H1 (cell line): ENCODE results near the gene BRAT1. TPM values are rescaled to one million over a fixed set of nuclear protein-coding genes. Genes with fewer than 3 reads are reported as not detected.

Experiments used
- CTCF ChIA-PET: fragments of 300-600 bp; sonication (Branson Sonifier 250); formaldehyde crosslinking; loops from one replicate; lab custom pipeline; 2021; ENCODE audit not compliant: partially characterized antibody; lab: Charles Lee
- POLR2A ChIA-PET: fragments of 300-600 bp; sonication (Branson Sonifier 250); formaldehyde crosslinking; loops from one replicate; lab custom pipeline; 2021; ENCODE audit warnings: inconsistent platforms; ENCODE audit not compliant: partially characterized antibody; lab: Charles Lee
- DNase-seq, 2 experiments: peaks; one replicate each; pipeline versions ENCODE4 v3.0.0 to v3.0.0-alpha.2; 2010 to 2022; ENCODE audit warnings: low spot score in 2 of 2, low read depth in 1 of 2, mixed read lengths in 1 of 2
- FAIRE-seq: peaks from 2 replicates; lab custom pipeline; 2011; peaks lifted over from hg19 to GRCh38; lab: Jason Lieb, UNC
- H2AFZ ChIP-seq: 2 replicates; pipeline ENCODE4 v1.8.1; 2012; ENCODE audit warnings: low read length, inconsistent platforms
- H2AK5ac ChIP-seq: 2 replicates; pipeline ENCODE4 v1.6.1; 2013; ENCODE audit warnings: low read depth, low read length
- H2BK120ac ChIP-seq: replicated peaks from 2 replicates; pipeline ENCODE3; 2013; ENCODE audit warnings: low read depth, low read length, inconsistent platforms
- H2BK12ac ChIP-seq: 2 replicates; pipeline ENCODE4 v1.6.1; 2013; ENCODE audit warnings: low read depth, low read length
- H2BK15ac ChIP-seq: 2 replicates; pipeline ENCODE4 v1.6.1; 2013; ENCODE audit warnings: low read length
- H2BK20ac ChIP-seq: 2 replicates; pipeline ENCODE4 v1.6.1; 2013; ENCODE audit warnings: low read length
- H2BK5ac ChIP-seq: 2 replicates; pipeline ENCODE4 v1.6.1; 2013; ENCODE audit warnings: low read depth, low read length
- H3K14ac ChIP-seq: 2 replicates; pipeline ENCODE4 v1.6.1; 2013; ENCODE audit warnings: inconsistent platforms; ENCODE audit not compliant: insufficient read length
- H3K18ac ChIP-seq: 2 replicates; pipeline ENCODE4 v1.6.1; 2013; ENCODE audit warnings: low read length; ENCODE audit errors: extremely low read depth
- H3K23ac ChIP-seq: 2 replicates; pipeline ENCODE4 v1.6.1; 2013; ENCODE audit warnings: inconsistent platforms; ENCODE audit not compliant: insufficient read length
- H3K23me2 ChIP-seq: 2 replicates; pipeline ENCODE4 v1.6.1; 2013; ENCODE audit warnings: low read depth, low read length
- H3K27ac ChIP-seq: 2 replicates; pipeline ENCODE4 v1.6.1; 2011; ENCODE audit warnings: low read depth, low read length, inconsistent platforms
- H3K27me3 ChIP-seq, 4 experiments: replicated peaks in 1 of 4; 1 replicate in 1 of 4; 2 replicates in 3 of 4; pipeline versions ENCODE4 v1.6.1 to v1.8.1; 2011 to 2013; ENCODE audit warnings: low read length in 3 of 4, mild to moderate bottlenecking in 3 of 4, inconsistent platforms in 2 of 4, mixed read lengths in 2 of 4, moderate library complexity in 1 of 4; ENCODE audit not compliant: control insufficient read depth in 3 of 4, insufficient read depth in 3 of 4; ENCODE audit errors: extremely low read depth in 1 of 4
- H3K36me3 ChIP-seq, 4 experiments: 2 replicates each; pipeline versions ENCODE4 v1.6.1 to v1.8.1; 2011 to 2013; ENCODE audit warnings: mild to moderate bottlenecking in 4 of 4, low read length in 3 of 4, moderate library complexity in 2 of 4, control low read depth in 1 of 4, inconsistent platforms in 1 of 4; ENCODE audit not compliant: insufficient read depth in 4 of 4, control insufficient read depth in 2 of 4
- H3K4ac ChIP-seq: replicated peaks from 2 replicates; pipeline ENCODE3; 2013; ENCODE audit warnings: low read length, low read depth, mixed read lengths, inconsistent platforms; ENCODE audit not compliant: insufficient read length
- H3K4me1 ChIP-seq, 4 experiments: replicated peaks in 1 of 4; 1 replicate in 1 of 4; 2 replicates in 3 of 4; pipeline versions ENCODE4 v1.6.1 to v1.8.1; 2011 to 2013; ENCODE audit warnings: low read length in 3 of 4, inconsistent platforms in 2 of 4, mixed read lengths in 1 of 4; ENCODE audit not compliant: insufficient read depth in 4 of 4, control insufficient read depth in 3 of 4
- H3K4me2 ChIP-seq, 2 experiments: 2 replicates each; pipeline versions ENCODE4 v1.6.1 to v1.8.1; 2011 to 2013; ENCODE audit warnings: low read depth in 2 of 2, low read length in 2 of 2, control low read depth in 1 of 2, inconsistent platforms in 1 of 2, mild to moderate bottlenecking in 1 of 2; ENCODE audit not compliant: insufficient read depth in 1 of 2
- H3K4me3 ChIP-seq, 4 experiments: fragments of 200-600, 300-600 bp in 1 of 4; sonication (generic), shearing (Covaris generic), sonication (Bioruptor Twin) in 1 of 4; 2 replicates each; pipeline versions ENCODE4 v1.5.1 to v1.8.1; 2011 to 2016; ENCODE audit warnings: low read length in 4 of 4, low read depth in 3 of 4, control low read depth in 2 of 4, inconsistent platforms in 2 of 4, mild to moderate bottlenecking in 2 of 4, mixed read lengths in 1 of 4, moderate library complexity in 1 of 4; ENCODE audit not compliant: insufficient read depth in 2 of 4; ENCODE audit errors: extremely low read depth in 1 of 4
- H3K56ac ChIP-seq: replicated peaks from 2 replicates; pipeline ENCODE3; 2013; ENCODE audit warnings: low read depth, mild to moderate bottlenecking, mixed read lengths, low read length, inconsistent platforms; ENCODE audit not compliant: insufficient read length
- H3K79me1 ChIP-seq: 2 replicates; pipeline ENCODE4 v1.6.1; 2013; ENCODE audit warnings: low read depth, low read length, control low read depth
- H3K79me2 ChIP-seq, 2 experiments: 2 replicates each; pipeline versions ENCODE4 v1.6.1 to v1.8.1; 2012 to 2013; ENCODE audit warnings: low read length in 2 of 2, mild to moderate bottlenecking in 2 of 2, inconsistent platforms in 1 of 2; ENCODE audit not compliant: insufficient read depth in 2 of 2, control insufficient read depth in 1 of 2
- H3K9ac ChIP-seq, 4 experiments: replicated peaks in 1 of 4; 1 replicate in 1 of 4; 2 replicates in 3 of 4; pipeline versions ENCODE4 v1.6.1 to v1.8.1; 2011 to 2013; ENCODE audit warnings: low read depth in 3 of 4, low read length in 3 of 4, control low read depth in 2 of 4, mild to moderate bottlenecking in 2 of 4, moderate library complexity in 2 of 4, inconsistent platforms in 1 of 4; ENCODE audit errors: extremely low read depth in 1 of 4
- H3K9me3 ChIP-seq, 2 experiments: 2 replicates each; pipeline versions ENCODE4 v1.6.1 to v1.8.1; 2012 to 2013; ENCODE audit warnings: mild to moderate bottlenecking in 2 of 2, moderate library complexity in 2 of 2, control low read depth in 1 of 2, inconsistent platforms in 1 of 2, low read depth in 1 of 2, low read length in 1 of 2, mixed read lengths in 1 of 2; ENCODE audit not compliant: insufficient read depth in 2 of 2
- H4K20me1 ChIP-seq, 2 experiments: replicated peaks in 1 of 2; 2 replicates each; pipeline versions ENCODE3 to v1.8.1; 2011 to 2013; ENCODE audit warnings: inconsistent platforms in 2 of 2, low read length in 2 of 2, mild to moderate bottlenecking in 1 of 2; ENCODE audit not compliant: insufficient read depth in 2 of 2, control insufficient read depth in 1 of 2
- H4K5ac ChIP-seq: 2 replicates; pipeline ENCODE4 v1.6.1; 2013; ENCODE audit warnings: low read length, low read depth, mixed read lengths, inconsistent platforms; ENCODE audit not compliant: insufficient read length
- H4K8ac ChIP-seq: 2 replicates; pipeline ENCODE4 v1.8.0; 2013; ENCODE audit warnings: mild to moderate bottlenecking, moderate library complexity, low read length, inconsistent platforms; ENCODE audit not compliant: insufficient read depth; ENCODE audit errors: extremely low read depth
- H4K91ac ChIP-seq: replicated peaks from 2 replicates; pipeline ENCODE3; 2013; ENCODE audit warnings: low read length, mixed read lengths, inconsistent platforms; ENCODE audit not compliant: insufficient read length
- MAFK ChIP-seq: IDR thresholded peaks from 2 replicates; pipeline ENCODE4 v1.6.1; 2012; ENCODE audit warnings: low read depth, mild to moderate bottlenecking, improper control_type of control experiment, low read length
- RXRA ChIP-seq: IDR thresholded peaks from 2 replicates; pipeline ENCODE4 v1.6.1; 2011; ENCODE audit warnings: low read depth, mild to moderate bottlenecking, low read length, moderate library complexity; ENCODE audit not compliant: insufficient read depth
- WGBS, 2 experiments: shearing (Covaris generic) in 1 of 2; methylation state at CpG; one replicate each; pipeline versions ENCODE4 v1.1.6 to v1.1.7; 2013 to 2015; ENCODE audit warnings: low lambda C conversion rate in 2 of 2, mixed read lengths in 2 of 2, inconsistent platforms in 1 of 2, low coverage in 1 of 2, missing lambda C conversion rate in 1 of 2; ENCODE audit not compliant: insufficient replicate concordance in 2 of 2, insufficient coverage in 1 of 2, insufficient read length in 1 of 2; ENCODE audit errors: extremely low coverage in 1 of 2, missing lambda C conversion rate in 1 of 2; 5-methylcytosine and 5-hydroxymethylcytosine counted together
- polyA plus RNA-seq, 7 experiments: library from polyadenylated mRNA; depleted of rRNA in 3 of 7; stranded (reverse) in 5 of 7; unstranded in 2 of 7; fragments of >200 nt in 5 of 7; fragments of 200-250 nt in 2 of 7; gene quantifications; 1 replicate in 5 of 7; 2 replicates in 1 of 7; 4 replicates in 1 of 7; pipeline versions ENCODE4 v1.2.1 to v1.2.3, GENCODE V29; 2011 to 2013; ENCODE audit warnings: missing spikeins in 2 of 7, mixed read lengths in 2 of 7
- total RNA-seq: library from RNA; stranded (reverse); fragmentation: NEBNext Ultra II Directional; extraction: Animal tissue kit (Norgen Biotek cat#: 25700); gene quantifications from 2 replicates; pipeline ENCODE4 v1.2.1, GENCODE V29; 2021

Gene BRAT1
- total and polyA plus RNA-seq, 2 of the 8 experiments (the other 6 are each of a cell fraction or from before 2014, with no cell fraction given): 36.8 to 42.3 TPM

- H3K18ac ChIP-seq: no peak overlapping the region
- no peak overlapping the region for H3K9ac ChIP-seq
- H3K27me3 ChIP-seq: no peaks in the 10 kb centered on the region
- ChIA-PET POLR2A (no interaction called here), CTCF (interaction anchor here (1.0 kb wide), 1 partner anchor 30 kb away, joined by 3 read pairs; no protein-coding TSS in a partner anchor)
- H4K20me1 ChIP-seq: peaks cover 0 to 2% of the 10 kb centered on the region in 2 experiments
- H3K4ac ChIP-seq: no peak overlapping the region
- H3K4me1 ChIP-seq: peaks cover 0 to 4% (median 2%) of the 10 kb centered on the region in 4 experiments; a peak in 3 of 7 replicates
- no peak overlapping the region for H2BK15ac ChIP-seq
- no peak overlapping the region for H4K5ac ChIP-seq
- no peak overlapping the region for H3K56ac ChIP-seq
- no peak overlapping the region for H4K91ac ChIP-seq
- TF ChIP-seq MAFK (no peak), RXRA (no peak)
- H3K27ac ChIP-seq: no peak overlapping the region
- no peaks in the 10 kb centered on the region for H3K79me2 ChIP-seq
- no peak overlapping the region for H2BK5ac ChIP-seq
- no peak overlapping the region for H2AK5ac ChIP-seq
- H3K9me3 ChIP-seq: no peaks in the 10 kb centered on the region
- H2BK12ac ChIP-seq: no peak overlapping the region
- no peak for FAIRE-seq
- H3K14ac ChIP-seq: no peak overlapping the region
- no peak overlapping the region for H2AFZ ChIP-seq
- WGBS, 2 experiments: 94% methylated on average over 11 of the region's 11 CpGs; no CpG with 5 or more reads in 1 of the 2 experiments
- no peak overlapping the region for H3K4me3 ChIP-seq
- H3K23ac ChIP-seq: no peak overlapping the region
- H3K36me3 ChIP-seq: no peaks in the 10 kb centered on the region
- no peak overlapping the region for H3K4me2 ChIP-seq
- H2BK20ac ChIP-seq: no peak overlapping the region
- no peak overlapping the region for H4K8ac ChIP-seq
- no peaks in the 10 kb centered on the region for H3K79me1 ChIP-seq
- no peaks in the 10 kb centered on the region; the same call in 1 of the 2 replicates for H3K23me2 ChIP-seq
- no peak for DNase-seq
- H2BK120ac ChIP-seq: no peak overlapping the region
Observed at GRCh38 chr7:2580636-2581035, 25.3 kb upstream of the BRAT1 start.
